Esophagus muscularis mucosa (tissue), 4 donors: ENCODE results near the gene P2RY13. TPM values are rescaled to one million over a fixed set of nuclear protein-coding genes. Genes with fewer than 3 reads are reported as not detected.

Experiments
- DNase-seq: peaks from one replicate; pipeline ENCODE4 v3.0.0-alpha.2; 2017; ENCODE audit errors: extremely low spot score
- H3K27ac ChIP-seq, 4 donors: fragments of 200-600 bp; sonication (generic); replicated peaks in 1 of 4; 1 replicate in 3 of 4; 2 replicates in 1 of 4; pipeline ENCODE4 v1.5.1; 2016 to 2019; ENCODE audit warnings: mild to moderate bottlenecking in 1 of 4
- H3K27me3 ChIP-seq, 4 donors: fragments of 200-600 bp; sonication (generic); one replicate each; pipeline versions ENCODE4 v1.5.1 to v1.6.0; 2016 to 2019
- H3K36me3 ChIP-seq, 4 donors: fragments of 200-600 bp; sonication (generic); one replicate each; pipeline ENCODE4 v1.5.1; 2016 to 2019
- H3K4me1 ChIP-seq, 4 donors: fragments of 200-600 bp; sonication (generic); one replicate each; pipeline ENCODE4 v1.5.1; 2016 to 2019
- H3K4me3 ChIP-seq, 4 donors: fragments of 200-600 bp; sonication (generic); 1 replicate in 2 of 4; 2 replicates in 2 of 4; pipeline ENCODE4 v1.5.1; 2016 to 2019; ENCODE audit warnings: mild to moderate bottlenecking in 4 of 4, moderate library complexity in 1 of 4
- H3K9me3 ChIP-seq, 4 donors: fragments of 200-600 bp; sonication (generic); 1 replicate in 3 of 4; 2 replicates in 1 of 4; pipeline ENCODE4 v1.5.1; 2016 to 2019
- EP300 ChIP-seq: sonication (generic); formaldehyde crosslinking; IDR thresholded peaks from one replicate; pipeline ENCODE4 v1.6.1; 2017; ENCODE audit warnings: antibody characterized with exemption
- POLR2A ChIP-seq: fragments of 450-650 bp; IDR thresholded peaks from one replicate; pipeline ENCODE4 v1.6.1; 2017; ENCODE audit warnings: antibody characterized with exemption, moderate library complexity, mild to moderate bottlenecking, low read depth
- POLR2AphosphoS5 ChIP-seq, 2 donors: sonication (generic); formaldehyde crosslinking; IDR thresholded peaks; one replicate each; pipeline ENCODE4 v1.6.1; 2017; ENCODE audit warnings: antibody characterized with exemption in 2 of 2
- WGBS: methylation state at CpG from one replicate; pipeline ENCODE4 v1.1.5; 2018; 5-methylcytosine and 5-hydroxymethylcytosine counted together
- intact Hi-C: fragments of 100-400 bp; cut with DNase I; formaldehyde crosslinking; loops from one replicate; pipeline ENCODE4 v1.15.1; 2023
- total RNA-seq, 4 donors: library from RNA; depleted of rRNA; stranded (reverse); fragments of >200 nt; gene quantifications; one replicate each; pipeline versions ENCODE4 v1.1.0 to v1.2.1, GENCODE V29; 2016
- TF ChIP-seq, protein P1 (sequence below), 3 experiments: fragments of 200-600 bp in 2 of 3; fragments of 450-650 bp in 1 of 3; sonication (generic) in 2 of 3; IDR thresholded peaks; one replicate each; pipeline ENCODE4 v1.5.1; 2017 to 2019; ENCODE audit warnings: antibody characterized with exemption in 3 of 3, mild to moderate bottlenecking in 2 of 3, moderate library complexity in 1 of 3

Gene P2RY13
- total RNA-seq, 4 donors from 2014 or later: 0.80 to 2.0 (median 1.4) TPM

DNA sequence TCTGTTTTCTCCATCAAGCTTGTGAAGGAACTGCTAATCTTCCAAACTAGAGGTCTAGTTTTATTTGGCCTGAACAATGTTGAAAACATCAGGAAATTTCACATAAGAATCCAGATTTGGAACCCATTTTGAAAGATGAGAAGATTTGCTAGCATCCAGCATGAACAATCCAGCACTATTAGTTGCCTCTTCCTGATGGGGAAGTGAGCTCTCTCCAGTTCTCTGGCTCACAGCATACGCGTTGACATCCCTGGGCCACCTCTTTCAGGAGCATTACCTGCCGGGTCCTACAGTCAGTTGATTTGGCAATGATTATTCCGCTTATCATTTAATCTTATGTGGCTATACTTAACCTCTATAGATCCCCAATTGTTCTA lies 23.6 kb downstream of the P2RY13 start:
- no peak overlapping the region for H3K27ac ChIP-seq
- H3K36me3 ChIP-seq: no peaks in the 10 kb centered on the region
- H3K27me3 ChIP-seq: no peaks in the 10 kb centered on the region
- DNase-seq: peak; percentile 50
- intact Hi-C loops: no loop called here
- TF ChIP-seq POLR2AphosphoS5 (IDR thresholded peaks at IDR 0.05) (no peak), EP300 (no peak), POLR2A (no peak)
- TF ChIP-seq, protein P1, sequence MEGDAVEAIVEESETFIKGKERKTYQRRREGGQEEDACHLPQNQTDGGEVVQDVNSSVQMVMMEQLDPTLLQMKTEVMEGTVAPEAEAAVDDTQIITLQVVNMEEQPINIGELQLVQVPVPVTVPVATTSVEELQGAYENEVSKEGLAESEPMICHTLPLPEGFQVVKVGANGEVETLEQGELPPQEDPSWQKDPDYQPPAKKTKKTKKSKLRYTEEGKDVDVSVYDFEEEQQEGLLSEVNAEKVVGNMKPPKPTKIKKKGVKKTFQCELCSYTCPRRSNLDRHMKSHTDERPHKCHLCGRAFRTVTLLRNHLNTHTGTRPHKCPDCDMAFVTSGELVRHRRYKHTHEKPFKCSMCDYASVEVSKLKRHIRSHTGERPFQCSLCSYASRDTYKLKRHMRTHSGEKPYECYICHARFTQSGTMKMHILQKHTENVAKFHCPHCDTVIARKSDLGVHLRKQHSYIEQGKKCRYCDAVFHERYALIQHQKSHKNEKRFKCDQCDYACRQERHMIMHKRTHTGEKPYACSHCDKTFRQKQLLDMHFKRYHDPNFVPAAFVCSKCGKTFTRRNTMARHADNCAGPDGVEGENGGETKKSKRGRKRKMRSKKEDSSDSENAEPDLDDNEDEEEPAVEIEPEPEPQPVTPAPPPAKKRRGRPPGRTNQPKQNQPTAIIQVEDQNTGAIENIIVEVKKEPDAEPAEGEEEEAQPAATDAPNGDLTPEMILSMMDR (IDR thresholded peaks at IDR 0.05): no peak
- peaks cover 0 to 12% (median 0%) of the 10 kb centered on the region in 4 donors for H3K4me1 ChIP-seq
- no peak overlapping the region for H3K4me3 ChIP-seq
- H3K9me3 ChIP-seq: no peaks in the 10 kb centered on the region
- 75% methylated on average over 4 of the region's 4 CpGs for WGBS

DNA sequence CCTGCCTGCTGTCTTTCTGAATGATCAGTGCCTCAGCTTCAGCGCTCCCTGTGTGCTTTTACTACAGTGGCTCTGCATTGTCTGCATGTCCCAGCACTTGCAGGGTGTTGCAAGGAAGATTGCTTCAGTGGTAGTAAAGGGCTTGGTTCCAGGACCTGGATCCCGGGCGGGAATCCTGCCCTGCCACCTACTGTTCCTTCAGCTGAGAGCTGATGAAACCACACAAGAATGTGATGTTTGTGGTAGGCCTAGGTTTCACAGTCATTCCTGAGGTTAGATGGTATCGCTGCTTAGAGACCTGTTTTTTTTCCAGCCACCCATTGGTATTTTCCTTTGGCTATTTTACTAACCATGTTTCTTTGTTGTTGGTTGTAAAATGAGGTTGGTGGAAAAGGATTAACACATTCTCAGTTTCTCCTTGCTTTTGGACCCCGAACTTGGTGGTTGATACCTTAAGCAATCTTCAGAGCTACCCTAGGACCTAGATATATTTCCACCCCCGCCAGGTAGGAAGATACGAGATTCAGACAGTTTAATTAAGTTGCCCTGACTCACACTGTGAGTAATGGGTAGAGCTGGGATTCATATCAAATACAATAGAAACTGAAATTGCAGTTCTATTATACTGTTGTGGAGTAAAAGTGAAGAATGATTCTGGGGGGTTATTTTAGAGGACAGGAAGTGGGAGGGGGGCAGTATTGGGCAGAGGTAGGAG lies 24.1 kb downstream of the P2RY13 start:
- H3K4me3 ChIP-seq: no peak overlapping the region
- intact Hi-C loops: no loop called here
- no peaks in the 10 kb centered on the region for H3K36me3 ChIP-seq
- H3K27ac ChIP-seq: no peak overlapping the region
- TF ChIP-seq POLR2AphosphoS5 (IDR thresholded peaks at IDR 0.05) (peak in 1 of 2 donors; percentile 20), EP300 (no peak), POLR2A (no peak)
- TF ChIP-seq, protein P1 (IDR thresholded peaks at IDR 0.05): no peak
- peak; percentile 91 for DNase-seq
- H3K9me3 ChIP-seq: no peaks in the 10 kb centered on the region
- peaks cover 0 to 12% (median 0%) of the 10 kb centered on the region in 4 donors for H3K4me1 ChIP-seq
- no peaks in the 10 kb centered on the region for H3K27me3 ChIP-seq
- 61% methylated on average over 7 of the region's 7 CpGs for WGBS

DNA sequence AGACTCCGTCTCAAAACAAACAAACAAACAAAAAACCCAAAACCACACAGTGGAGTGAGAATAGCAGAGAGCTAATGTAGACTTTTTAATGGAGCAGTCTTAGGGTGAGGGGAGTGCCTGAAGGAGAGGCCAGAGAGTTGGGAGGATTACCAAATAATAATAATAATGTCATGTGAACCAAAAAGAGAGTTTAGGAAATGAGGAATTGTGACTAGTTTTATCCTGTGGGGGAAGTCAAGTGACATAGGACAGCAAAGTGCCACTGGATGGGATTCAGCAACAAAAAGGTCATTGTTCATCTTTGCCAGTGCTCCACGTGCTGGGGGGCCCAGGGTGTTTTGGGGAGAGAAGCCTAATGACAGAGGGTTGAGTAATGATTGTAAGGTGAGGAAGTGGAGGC lies 25.6 kb downstream of the P2RY13 start:
- Histone ChIP-seq H3K4me1 (peaks cover 0 to 12% (median 0%) of the 10 kb centered on the region in 4 donors), H3K27me3 (no peaks in the 10 kb centered on the region), H3K4me3 (no peak overlapping the region), H3K27ac (no peak overlapping the region), H3K36me3 (no peaks in the 10 kb centered on the region), H3K9me3 (no peaks in the 10 kb centered on the region)
- TF ChIP-seq POLR2A (no peak), POLR2AphosphoS5 (IDR thresholded peaks at IDR 0.05) (no peak), EP300 (no peak)
- TF ChIP-seq, protein P1 (IDR thresholded peaks at IDR 0.05): no peak
- DNase-seq: peak; percentile 39
- intact Hi-C loops: no loop called here
- 64% methylated on average over 2 of the region's 2 CpGs for WGBS

DNA sequence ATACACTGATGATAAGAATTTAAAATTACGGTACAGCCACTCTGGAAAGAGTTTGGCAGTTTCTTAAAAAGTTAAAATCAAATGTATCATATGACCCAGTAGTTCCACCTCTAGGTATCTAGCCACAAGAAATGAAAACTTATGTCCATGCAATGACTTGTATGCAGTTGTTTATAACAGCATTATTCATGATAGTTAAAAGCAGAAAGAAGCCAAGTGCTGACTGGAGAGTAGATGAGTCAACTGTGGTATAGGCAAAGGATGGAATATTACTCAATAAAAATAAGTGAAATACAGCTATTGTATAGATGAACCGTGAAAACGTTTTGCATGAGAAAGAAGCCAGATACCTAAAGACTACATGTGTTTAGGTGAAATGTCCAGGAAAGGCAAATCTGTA lies 27.6 kb downstream of the P2RY13 start:
- H3K9me3 ChIP-seq: no peaks in the 10 kb centered on the region
- DNase-seq: no peak
- TF ChIP-seq, protein P1 (IDR thresholded peaks at IDR 0.05): no peak
- TF ChIP-seq EP300: no peak
- TF ChIP-seq POLR2AphosphoS5 (IDR thresholded peaks at IDR 0.05): no peak
- TF ChIP-seq POLR2A: no peak
- H3K4me3 ChIP-seq: no peak overlapping the region
- intact Hi-C loops: no loop called here
- H3K4me1 ChIP-seq: peaks cover 0 to 12% (median 0%) of the 10 kb centered on the region in 4 donors
- WGBS: 89% methylated on average over 3 of the region's 3 CpGs
- H3K27ac ChIP-seq: no peak overlapping the region
- H3K27me3 ChIP-seq: no peaks in the 10 kb centered on the region
- H3K36me3 ChIP-seq: no peaks in the 10 kb centered on the region

DNA sequence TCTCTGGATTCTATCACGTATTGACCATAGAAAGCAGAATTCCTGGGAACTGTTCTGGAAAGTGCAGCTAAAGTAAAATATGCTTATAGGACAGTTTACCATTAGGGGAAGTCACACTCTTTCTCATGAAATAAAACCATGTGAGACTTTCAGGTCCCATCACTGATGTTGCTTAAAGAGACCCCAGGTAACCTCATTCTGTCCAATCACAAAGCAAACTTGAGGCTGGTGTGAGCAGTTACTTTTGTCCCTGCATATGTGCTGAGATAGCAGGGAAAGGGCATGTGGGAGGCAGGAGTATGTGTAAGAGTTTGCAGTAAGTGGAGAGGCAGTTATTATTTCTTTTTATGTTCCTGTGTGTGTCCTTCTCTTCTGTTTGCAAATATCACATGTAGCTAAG lies 28.8 kb downstream of the P2RY13 start:
- TF ChIP-seq EP300 (no peak), POLR2AphosphoS5 (IDR thresholded peaks at IDR 0.05) (no peak), POLR2A (no peak)
- TF ChIP-seq, protein P1 (IDR thresholded peaks at IDR 0.05): no peak
- Histone ChIP-seq H3K4me3 (no peak overlapping the region), H3K4me1 (peaks cover 0 to 12% (median 0%) of the 10 kb centered on the region in 4 donors), H3K27ac (no peak overlapping the region), H3K9me3 (no peaks in the 10 kb centered on the region), H3K36me3 (no peaks in the 10 kb centered on the region), H3K27me3 (no peaks in the 10 kb centered on the region)
- intact Hi-C loops: no loop called here
- WGBS: 78% methylated on average over 1 of the region's 1 CpG
- peak; percentile 62 for DNase-seq
